OCI-LY1 (cell line): Measurements from ENCODE around the gene LTBP1.

Experiments used
- H2AFZ ChIP-seq: fragments of 200-600 bp; sonication (generic), shearing (Covaris generic); 2 replicates; pipeline ENCODE4 v1.6.0; 2014; ENCODE audit warnings: antibody characterized with exemption, mild to moderate bottlenecking, low read length
- H3F3A ChIP-seq: fragments of 200-600 bp; sonication (generic), shearing (Covaris generic); 2 replicates; pipeline ENCODE4 v1.6.0; 2014; ENCODE audit warnings: mild to moderate bottlenecking, antibody characterized with exemption, low read length, moderate library complexity; ENCODE audit not compliant: insufficient read depth
- H3K27ac ChIP-seq: fragments of 200-600 bp; sonication (generic); 2 replicates; pipeline ENCODE4 v1.5.1; 2014; ENCODE audit warnings: low read length, mixed run types, mild to moderate bottlenecking, low read depth; ENCODE audit not compliant: poor library complexity, severe bottlenecking
- H3K27me3 ChIP-seq: fragments of 200-600 bp; sonication (generic); 2 replicates; pipeline ENCODE4 v1.6.0; 2014; ENCODE audit warnings: antibody characterized with exemption, mild to moderate bottlenecking, low read length, moderate library complexity; ENCODE audit not compliant: insufficient read depth
- H3K36me3 ChIP-seq: fragments of 200-600 bp; sonication (generic); 2 replicates; pipeline ENCODE4 v1.6.1; 2014; ENCODE audit warnings: mild to moderate bottlenecking, antibody characterized with exemption, low read length, moderate library complexity, mixed read lengths; ENCODE audit not compliant: insufficient read depth
- H3K4me1 ChIP-seq: fragments of 200-600 bp; sonication (generic); 2 replicates; pipeline ENCODE4 v1.5.1; 2014; ENCODE audit warnings: mild to moderate bottlenecking, low read length, moderate library complexity; ENCODE audit not compliant: insufficient read depth, severe bottlenecking
- H3K4me2 ChIP-seq: fragments of 200-600 bp; sonication (generic), shearing (Covaris generic); 2 replicates; pipeline ENCODE4 v1.6.1; 2014; ENCODE audit warnings: low read length
- H3K4me3 ChIP-seq: fragments of 200-600 bp; sonication (generic); 2 replicates; pipeline ENCODE4 v1.5.1; 2014; ENCODE audit warnings: low read length, low read depth, mild to moderate bottlenecking, mixed read lengths; ENCODE audit not compliant: poor library complexity, severe bottlenecking
- H3K79me2 ChIP-seq: fragments of 200-600 bp; shearing (Covaris generic); 2 replicates; pipeline ENCODE4 v1.6.1; 2016; ENCODE audit warnings: mixed run types, low read length, mixed read lengths; ENCODE audit not compliant: insufficient read depth
- H3K9ac ChIP-seq: fragments of 200-600 bp; sonication (generic), shearing (Covaris generic); 2 replicates; pipeline ENCODE4 v1.6.1; 2014; ENCODE audit warnings: mild to moderate bottlenecking, low read length, mixed read lengths
- H3K9me2 ChIP-seq: fragments of 200-600 bp; sonication (generic), shearing (Covaris generic); 2 replicates; pipeline ENCODE4 v1.6.1; 2014; ENCODE audit warnings: low read depth, mild to moderate bottlenecking, low read length, mixed read lengths
- H3K9me3 ChIP-seq: fragments of 200-600 bp; shearing (Covaris generic); 2 replicates; pipeline ENCODE4 v1.6.1; 2014; ENCODE audit warnings: low read length, mixed read lengths
- H4K20me1 ChIP-seq: fragments of 200-600 bp; sonication (generic), shearing (Covaris generic); 2 replicates; pipeline ENCODE4 v1.6.0; 2016; ENCODE audit warnings: mild to moderate bottlenecking, low read length; ENCODE audit not compliant: insufficient read depth
- EZH2 ChIP-seq: fragments of 200-600 bp; sonication (generic), shearing (Covaris generic); IDR thresholded peaks from 2 replicates; pipeline ENCODE4 v1.8.0; 2017; ENCODE audit warnings: borderline replicate concordance, mixed run types, mild to moderate bottlenecking, antibody characterized with exemption, low read length, moderate library complexity, mixed read lengths
- TF ChIP-seq, protein P1 (sequence below): fragments of 200-600 bp; sonication (generic), shearing (Covaris generic); IDR thresholded peaks from 2 replicates; pipeline ENCODE4 v1.5.1; 2017; ENCODE audit warnings: mild to moderate bottlenecking, antibody characterized with exemption, low read length, moderate library complexity, mixed read lengths

LTBP1 gene

GRCh38 chr2:32933756-32934095 lies 13.0 kb upstream of the LTBP1 start:
- H3K27me3 ChIP-seq, result no peaks in the 10 kb centered on the region
- TF ChIP-seq, protein P1, sequence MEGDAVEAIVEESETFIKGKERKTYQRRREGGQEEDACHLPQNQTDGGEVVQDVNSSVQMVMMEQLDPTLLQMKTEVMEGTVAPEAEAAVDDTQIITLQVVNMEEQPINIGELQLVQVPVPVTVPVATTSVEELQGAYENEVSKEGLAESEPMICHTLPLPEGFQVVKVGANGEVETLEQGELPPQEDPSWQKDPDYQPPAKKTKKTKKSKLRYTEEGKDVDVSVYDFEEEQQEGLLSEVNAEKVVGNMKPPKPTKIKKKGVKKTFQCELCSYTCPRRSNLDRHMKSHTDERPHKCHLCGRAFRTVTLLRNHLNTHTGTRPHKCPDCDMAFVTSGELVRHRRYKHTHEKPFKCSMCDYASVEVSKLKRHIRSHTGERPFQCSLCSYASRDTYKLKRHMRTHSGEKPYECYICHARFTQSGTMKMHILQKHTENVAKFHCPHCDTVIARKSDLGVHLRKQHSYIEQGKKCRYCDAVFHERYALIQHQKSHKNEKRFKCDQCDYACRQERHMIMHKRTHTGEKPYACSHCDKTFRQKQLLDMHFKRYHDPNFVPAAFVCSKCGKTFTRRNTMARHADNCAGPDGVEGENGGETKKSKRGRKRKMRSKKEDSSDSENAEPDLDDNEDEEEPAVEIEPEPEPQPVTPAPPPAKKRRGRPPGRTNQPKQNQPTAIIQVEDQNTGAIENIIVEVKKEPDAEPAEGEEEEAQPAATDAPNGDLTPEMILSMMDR, result no peak
- no peak for TF ChIP-seq EZH2
- H3K4me2 ChIP-seq, result 0 out of 2 replicates have a peak overlapping the region, but pooled peaks have one; percentile 5

GRCh38 chr2:32937602-32938448 lies 8.9 kb upstream of the LTBP1 start:
- Histone ChIP-seq H3K4me1 (peaks cover 49% of the 10 kb centered on the region), H3K4me3 (no peak overlapping the region), H3K27ac (no peak overlapping the region), H3K27me3 (no peaks in the 10 kb centered on the region), H4K20me1 (no peaks in the 10 kb centered on the region), H3K9me3 (no peaks in the 10 kb centered on the region), H3K36me3 (no peaks in the 10 kb centered on the region), H3K4me2 (no peak overlapping the region), H3K9ac (no peak overlapping the region), H3F3A (0 out of 2 replicates have a peak, but pooled peaks cover 7% of the 10 kb centered on the region), H3K79me2 (no peaks in the 10 kb centered on the region), H3K9me2 (no peaks in the 10 kb centered on the region), H2AFZ (no peak overlapping the region)
- TF ChIP-seq, protein P1, result no peak
- TF ChIP-seq EZH2, result no peak

More at GRCh38 chr2:32933756-32934095, 13.0 kb upstream of the LTBP1 start:
- Histone ChIP-seq H3K4me1 (peaks cover 35% of the 10 kb centered on the region), H3K27ac (no peak overlapping the region), H3K9me3 (0 out of 2 replicates have a peak, but pooled peaks cover 2% of the 10 kb centered on the region), H3K9ac (no peak overlapping the region), H4K20me1 (no peaks in the 10 kb centered on the region), H3K79me2 (no peaks in the 10 kb centered on the region), H3F3A (no peaks in the 10 kb centered on the region), H3K4me3 (no peak overlapping the region), H2AFZ (no peak overlapping the region), H3K9me2 (no peaks in the 10 kb centered on the region), H3K36me3 (no peaks in the 10 kb centered on the region; the same call in 1 of the 2 replicates)

GRCh38 chr2:32938934-32939333 lies 7.8 kb upstream of the LTBP1 start:
- H2AFZ ChIP-seq, result no peak overlapping the region
- H3K4me2 ChIP-seq, result no peak overlapping the region
- TF ChIP-seq, protein P1, result no peak
- no peak for TF ChIP-seq EZH2

More at GRCh38 chr2:32938934-32939333, 7.8 kb upstream of the LTBP1 start:
- Histone ChIP-seq H3K36me3 (no peaks in the 10 kb centered on the region; the same call in 1 of the 2 replicates), H3K9me3 (no peaks in the 10 kb centered on the region), H3F3A (0 out of 2 replicates have a peak, but pooled peaks cover 9% of the 10 kb centered on the region), H3K27me3 (no peaks in the 10 kb centered on the region), H4K20me1 (no peaks in the 10 kb centered on the region), H3K9me2 (no peaks in the 10 kb centered on the region), H3K4me1 (peaks cover 47% of the 10 kb centered on the region), H3K79me2 (no peaks in the 10 kb centered on the region), H3K4me3 (no peak overlapping the region), H3K9ac (no peak overlapping the region), H3K27ac (no peak overlapping the region)
